ENCODE data around the gene C22orf23.

C22orf23 gene

GRCh38 chr22:37918580-37919270, 34.7 kb downstream of the C22orf23 start:
- H3K4me3 ChIP-seq (ENCODE audit: low read depth, low read length), result no peak overlapping the region
- TF ChIP-seq CTCF (IDR thresholded peaks at IDR 0.05; ENCODE audit: low read depth, low read length), result no peak

- H3K4me3 ChIP-seq (ENCODE audit: low read depth, low read length), result no peak overlapping the region
- no peak for TF ChIP-seq CTCF (IDR thresholded peaks at IDR 0.05; ENCODE audit: low read depth, low read length)
Observed at GRCh38 chr22:37917874-37918548, 35.4 kb downstream of the C22orf23 start.

GRCh38 chr22:37916311-37916710, 37.1 kb downstream of the C22orf23 start:
- no peak overlapping the region for H3K4me3 ChIP-seq (ENCODE audit: low read depth, low read length)
- TF ChIP-seq CTCF (IDR thresholded peaks at IDR 0.05; ENCODE audit: low read depth, low read length), result no peak

- no peak overlapping the region for H3K4me3 ChIP-seq (ENCODE audit: low read depth, low read length)
- no peak for TF ChIP-seq CTCF (IDR thresholded peaks at IDR 0.05; ENCODE audit: low read depth, low read length)
Observed at GRCh38 chr22:37913233-37913721, 40.1 kb downstream of the C22orf23 start.

GRCh38 chr22:37912171-37912570, 41.2 kb downstream of the C22orf23 start:
- no peak for TF ChIP-seq CTCF (IDR thresholded peaks at IDR 0.05; ENCODE audit: low read depth, low read length)
- no peak overlapping the region for H3K4me3 ChIP-seq (ENCODE audit: low read depth, low read length)

GRCh38 chr22:37911697-37912096, 41.7 kb downstream of the C22orf23 start:
- no peak overlapping the region for H3K4me3 ChIP-seq (ENCODE audit: low read depth, low read length)
- no peak for TF ChIP-seq CTCF (IDR thresholded peaks at IDR 0.05; ENCODE audit: low read depth, low read length)
